ACC112 (cell line): ENCODE data around the gene THAP7.

Experiments used
- H2AFZ ChIP-seq: fragments of 200-600 bp; sonication (generic); one replicate; pipeline ENCODE4 v1.6.0; 2017; ENCODE audit warnings: antibody characterized with exemption, low read length; ENCODE audit not compliant: unreplicated experiment
- H3K27ac ChIP-seq: fragments of 200-600 bp; sonication (generic); 2 replicates; pipeline ENCODE4 v1.5.1; 2014; ENCODE audit warnings: low read depth, mild to moderate bottlenecking, antibody characterized with exemption, low read length, moderate library complexity
- H3K27me3 ChIP-seq: fragments of 200-600 bp; sonication (generic); 2 replicates; pipeline ENCODE4 v1.6.1; 2014; ENCODE audit warnings: mild to moderate bottlenecking, antibody characterized with exemption, low read length, moderate library complexity, mixed read lengths; ENCODE audit not compliant: insufficient read depth
- H3K36me3 ChIP-seq: fragments of 200-600 bp; sonication (generic); 2 replicates; pipeline ENCODE4 v1.6.1; 2016; ENCODE audit warnings: mild to moderate bottlenecking, antibody characterized with exemption, low read length, moderate library complexity, mixed read lengths; ENCODE audit not compliant: insufficient read depth
- H3K4me1 ChIP-seq: fragments of 200-600 bp; sonication (generic); one replicate; pipeline ENCODE4 v1.6.1; 2016; ENCODE audit warnings: low read length, mixed read lengths; ENCODE audit not compliant: insufficient read depth, unreplicated experiment, control insufficient read depth
- H3K4me3 ChIP-seq: fragments of 200-600 bp; sonication (generic); 2 replicates; pipeline ENCODE4 v1.5.1; 2014; ENCODE audit warnings: mild to moderate bottlenecking, low read depth, low read length
- H3K79me2 ChIP-seq: fragments of 200-600 bp; sonication (generic); one replicate; pipeline ENCODE4 v1.6.0; 2016; ENCODE audit warnings: low read length; ENCODE audit not compliant: control insufficient read depth, unreplicated experiment, insufficient read depth

The THAP7 gene

DNA sequence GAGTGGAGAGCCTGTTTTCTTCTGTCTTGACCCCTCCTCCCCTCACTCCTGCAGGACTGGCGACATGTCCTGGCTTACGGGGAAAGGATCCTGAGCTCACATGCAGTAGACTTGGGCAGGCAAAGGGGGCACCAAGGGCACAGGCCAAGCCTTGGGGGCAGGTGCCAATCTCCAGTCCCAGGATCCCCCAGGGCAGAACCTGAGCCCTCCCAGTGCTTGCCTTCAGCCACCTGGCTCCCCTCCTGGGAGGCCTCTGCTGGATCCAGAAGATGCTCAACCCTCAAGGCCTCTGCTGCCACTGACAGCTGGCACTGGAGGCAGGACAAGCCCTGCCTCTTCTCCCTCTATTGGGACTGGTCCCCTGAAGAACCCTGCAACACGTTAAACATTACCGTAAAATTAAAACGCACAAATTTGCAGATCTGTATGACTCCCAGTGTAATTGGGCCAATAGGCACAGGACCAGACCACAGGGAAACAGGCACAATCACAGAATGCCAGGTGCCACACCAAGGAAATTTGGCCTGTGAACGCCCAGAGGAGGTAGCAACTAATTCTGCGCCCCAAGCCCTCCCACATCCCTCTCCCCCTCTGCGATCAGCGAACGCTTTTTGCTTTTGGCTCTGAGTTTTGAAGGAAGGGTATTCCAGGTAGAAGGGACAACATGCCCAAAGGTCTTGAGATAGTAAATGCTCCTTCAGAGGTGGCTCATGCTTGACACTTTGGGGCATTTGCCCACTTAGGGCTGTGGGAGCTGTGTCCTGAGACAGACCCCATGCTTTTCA is 20.8 kb downstream of the THAP7 start:
- Histone ChIP-seq H3K4me1 (peaks cover 9% of the 10 kb centered on the region), H2AFZ (peak overlapping the region; percentile 57), H3K27ac (peak overlapping the region; percentile 50), H3K36me3 (no peaks in the 10 kb centered on the region), H3K4me3 (peak overlapping the region; percentile 98), H3K27me3 (no peaks in the 10 kb centered on the region), H3K79me2 (peaks cover 14% of the 10 kb centered on the region)

DNA sequence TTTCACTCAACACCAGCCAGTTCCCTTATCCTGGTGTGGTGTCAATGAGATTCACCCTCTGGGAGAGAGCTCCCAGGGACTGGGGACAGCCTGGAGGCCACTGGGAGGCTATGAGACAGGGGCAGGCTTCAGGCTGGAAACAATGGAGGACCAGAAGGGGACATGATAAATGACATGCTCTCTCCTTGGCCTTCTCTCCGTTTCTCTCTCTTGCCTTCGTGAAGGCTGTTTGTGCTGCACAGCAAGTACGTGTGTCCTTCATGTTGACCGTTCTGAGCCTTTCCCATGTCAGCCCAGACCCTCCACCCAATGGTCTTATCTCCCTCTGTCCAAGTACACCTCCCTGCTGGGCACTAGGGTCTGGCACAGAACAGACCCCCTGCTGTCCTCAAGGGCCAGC is 21.4 kb downstream of the THAP7 start:
- H3K4me3 ChIP-seq, result no peak overlapping the region
- no peaks in the 10 kb centered on the region for H3K27me3 ChIP-seq
- no peak overlapping the region for H2AFZ ChIP-seq
- H3K4me1 ChIP-seq, result peaks cover 9% of the 10 kb centered on the region
- H3K36me3 ChIP-seq, result no peaks in the 10 kb centered on the region
- H3K79me2 ChIP-seq, result peaks cover 14% of the 10 kb centered on the region
- no peak overlapping the region for H3K27ac ChIP-seq

DNA sequence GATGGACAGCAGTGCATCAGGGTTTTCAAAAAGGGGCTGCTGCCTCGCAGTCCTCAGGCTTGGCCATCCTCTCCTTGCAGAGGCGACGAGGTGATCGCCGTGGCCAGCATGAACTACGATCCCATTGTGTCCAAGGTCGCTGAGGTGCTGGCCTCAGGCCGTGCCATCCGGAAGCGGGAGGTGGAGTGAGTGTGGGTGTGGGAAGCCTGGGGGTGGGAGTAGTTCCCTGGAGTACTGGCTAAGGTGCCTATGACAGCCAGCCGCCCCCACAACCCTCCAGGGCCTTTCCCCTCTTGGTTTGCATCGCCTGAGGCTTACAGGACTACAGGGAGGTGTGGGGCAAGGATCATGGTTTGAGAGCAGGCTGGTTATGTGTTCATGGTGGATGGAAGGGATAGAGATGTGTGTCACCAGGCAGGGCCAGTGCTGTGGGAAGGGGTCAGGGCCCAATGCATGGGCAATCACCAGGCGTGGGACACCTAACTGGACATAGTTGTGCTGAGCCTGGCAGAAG is 21.9 kb downstream of the THAP7 start:
- H3K27ac ChIP-seq, result no peak overlapping the region
- peaks cover 14% of the 10 kb centered on the region for H3K79me2 ChIP-seq
- H3K4me1 ChIP-seq, result peaks cover 9% of the 10 kb centered on the region
- no peaks in the 10 kb centered on the region for H3K27me3 ChIP-seq
- H2AFZ ChIP-seq, result no peak overlapping the region
- H3K36me3 ChIP-seq, result no peaks in the 10 kb centered on the region
- H3K4me3 ChIP-seq, result peak overlapping the region; percentile 67

DNA sequence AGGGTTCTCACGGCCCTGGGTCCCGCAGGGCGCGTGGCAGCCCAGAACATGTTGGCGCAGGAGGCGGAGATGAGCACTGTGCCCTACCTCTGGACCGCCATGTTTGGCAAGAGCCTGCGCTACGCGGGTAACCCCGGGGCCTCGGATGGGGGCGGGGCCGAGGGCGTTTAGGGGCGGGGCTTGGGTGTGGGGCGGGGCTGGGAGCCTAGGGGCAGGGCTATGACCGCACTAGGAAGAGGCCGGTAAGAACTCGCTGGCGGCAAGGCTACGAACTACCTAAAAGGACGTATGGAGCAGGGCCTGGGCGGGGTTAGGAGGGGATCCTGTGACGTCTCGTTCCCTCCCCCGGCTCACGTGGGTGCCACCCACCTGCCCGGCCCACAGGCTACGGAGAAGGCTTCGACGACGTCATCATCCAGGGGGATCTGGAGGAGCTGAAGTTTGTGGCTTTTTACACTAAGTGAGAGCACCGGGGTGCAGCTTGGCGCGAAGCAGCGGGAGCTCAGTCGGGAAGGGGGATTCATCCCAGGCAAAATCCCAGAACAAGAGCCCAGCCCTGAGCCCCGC is 22.6 kb downstream of the THAP7 start:
- Histone ChIP-seq H3K79me2 (peaks cover 14% of the 10 kb centered on the region), H3K27ac (no peak overlapping the region)

DNA sequence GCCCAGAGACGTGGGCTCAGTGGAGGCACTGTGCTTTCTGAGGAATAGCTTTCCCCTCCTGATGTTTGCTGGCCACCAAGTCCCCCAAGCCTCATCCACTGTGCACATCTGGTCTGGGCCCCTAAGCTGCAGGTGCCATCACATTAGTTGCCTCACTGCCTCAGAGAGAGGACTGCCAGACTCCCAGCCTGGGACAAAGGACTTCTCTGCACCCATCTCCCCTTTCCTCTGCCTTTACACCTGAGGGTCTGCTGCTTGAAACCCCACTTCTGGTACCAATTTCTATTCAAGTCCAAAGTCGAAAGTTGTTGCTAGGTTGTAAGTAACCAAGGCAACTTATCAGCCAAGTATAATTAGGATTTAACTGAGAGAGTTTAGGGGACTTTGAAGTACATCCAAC is 23.5 kb downstream of the THAP7 start:
- no peak overlapping the region for H3K4me3 ChIP-seq
- no peak overlapping the region for H2AFZ ChIP-seq
- H3K36me3 ChIP-seq, result no peaks in the 10 kb centered on the region
- peaks cover 7% of the 10 kb centered on the region for H3K4me1 ChIP-seq
- no peak overlapping the region for H3K27ac ChIP-seq
- peaks cover 12% of the 10 kb centered on the region for H3K79me2 ChIP-seq
- no peaks in the 10 kb centered on the region for H3K27me3 ChIP-seq

More for the DNA sequence above, 22.6 kb downstream of the THAP7 start:
- Histone ChIP-seq H3K4me1 (peaks cover 9% of the 10 kb centered on the region), H3K4me3 (peak overlapping the region; percentile 67), H3K36me3 (no peaks in the 10 kb centered on the region), H3K27me3 (no peaks in the 10 kb centered on the region), H2AFZ (no peak overlapping the region)

DNA sequence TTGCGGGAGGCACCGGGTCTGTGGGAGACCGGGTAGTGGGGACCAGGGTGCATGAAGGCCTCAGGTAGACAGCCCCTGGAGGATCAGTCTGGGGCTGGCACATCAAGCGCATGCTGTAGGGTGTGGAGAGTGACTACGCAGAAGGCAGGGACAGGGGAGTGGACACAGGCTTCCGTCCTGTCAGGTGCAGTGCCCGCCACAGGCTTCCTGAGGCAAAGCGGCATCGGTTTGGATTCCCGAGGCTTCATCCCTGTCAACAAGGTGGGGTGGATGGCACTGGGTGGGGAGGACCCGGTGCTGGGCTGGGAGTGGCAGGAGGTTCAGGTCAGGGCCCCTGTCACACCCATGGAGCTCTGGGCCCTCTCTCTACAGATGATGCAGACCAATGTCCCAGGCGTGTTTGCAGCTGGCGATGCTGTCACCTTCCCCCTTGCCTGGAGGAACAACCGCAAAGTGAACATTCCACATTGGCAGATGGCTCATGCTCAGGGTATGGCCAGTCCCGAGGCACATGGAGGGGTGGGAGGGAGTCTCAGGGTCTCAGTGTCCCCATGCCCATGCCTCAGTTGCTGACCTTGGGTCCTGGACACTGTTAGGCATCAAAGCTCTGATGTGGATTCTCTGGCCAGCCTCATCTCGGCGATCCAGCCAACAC is 24.3 kb downstream of the THAP7 start:
- Histone ChIP-seq H3K27me3 (no peaks in the 10 kb centered on the region), H3K27ac (no peak overlapping the region), H3K4me3 (no peak overlapping the region), H2AFZ (no peak overlapping the region), H3K36me3 (no peaks in the 10 kb centered on the region), H3K4me1 (no peaks in the 10 kb centered on the region), H3K79me2 (peaks cover 5% of the 10 kb centered on the region)

DNA sequence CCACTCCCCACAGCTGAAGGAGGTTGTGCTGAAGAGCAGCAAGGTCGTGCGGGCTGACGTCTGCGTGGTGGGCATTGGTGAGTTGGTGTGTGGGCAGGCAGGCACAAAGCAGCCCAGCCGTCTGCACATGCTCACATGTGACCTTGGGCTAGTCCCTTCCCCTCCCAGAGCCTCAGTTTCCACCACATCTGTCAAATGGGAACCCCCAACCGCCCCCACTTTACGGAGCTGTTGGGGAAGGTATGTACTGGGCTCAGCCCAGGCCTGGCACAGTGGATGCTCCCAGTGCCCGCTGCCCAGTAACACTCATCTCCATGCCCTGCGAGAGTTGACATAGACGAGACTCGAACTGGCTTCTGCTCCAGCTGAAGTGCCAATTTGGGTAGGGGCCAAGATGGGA is 24.9 kb downstream of the THAP7 start:
- no peaks in the 10 kb centered on the region for H3K4me1 ChIP-seq
- H3K27me3 ChIP-seq, result no peaks in the 10 kb centered on the region
- H2AFZ ChIP-seq, result no peak overlapping the region
- H3K36me3 ChIP-seq, result no peaks in the 10 kb centered on the region
- no peaks in the 10 kb centered on the region for H3K79me2 ChIP-seq
- no peak overlapping the region for H3K4me3 ChIP-seq
- H3K27ac ChIP-seq, result no peak overlapping the region

DNA sequence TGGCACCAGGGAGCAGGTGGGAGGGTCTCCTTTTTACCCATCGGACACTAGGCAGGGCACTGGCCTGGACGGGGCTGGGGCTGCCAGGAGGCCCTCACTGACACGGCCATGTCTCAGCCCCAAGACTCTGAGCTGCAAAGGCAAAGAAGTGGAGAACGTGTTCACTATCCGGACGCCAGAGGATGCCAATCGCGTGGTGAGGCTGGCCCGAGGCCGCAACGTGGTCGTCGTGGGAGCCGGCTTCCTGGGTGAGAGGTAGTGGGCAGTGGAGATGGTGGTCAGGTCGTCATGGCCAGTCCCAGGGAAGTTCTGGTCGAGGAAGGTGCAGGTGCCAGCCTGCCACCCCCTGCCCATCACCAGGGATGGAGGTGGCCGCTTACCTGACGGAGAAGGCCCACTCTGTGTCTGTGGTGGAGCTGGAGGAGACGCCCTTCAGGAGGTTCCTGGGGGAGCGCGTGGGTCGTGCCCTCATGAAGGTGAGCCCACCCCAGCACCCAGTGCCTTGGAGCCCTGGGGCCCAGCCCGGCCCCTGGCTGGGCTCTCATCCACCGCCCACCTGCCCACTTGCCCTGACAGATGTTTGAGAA is 25.5 kb downstream of the THAP7 start:
- no peaks in the 10 kb centered on the region for H3K27me3 ChIP-seq
- no peaks in the 10 kb centered on the region for H3K4me1 ChIP-seq

DNA sequence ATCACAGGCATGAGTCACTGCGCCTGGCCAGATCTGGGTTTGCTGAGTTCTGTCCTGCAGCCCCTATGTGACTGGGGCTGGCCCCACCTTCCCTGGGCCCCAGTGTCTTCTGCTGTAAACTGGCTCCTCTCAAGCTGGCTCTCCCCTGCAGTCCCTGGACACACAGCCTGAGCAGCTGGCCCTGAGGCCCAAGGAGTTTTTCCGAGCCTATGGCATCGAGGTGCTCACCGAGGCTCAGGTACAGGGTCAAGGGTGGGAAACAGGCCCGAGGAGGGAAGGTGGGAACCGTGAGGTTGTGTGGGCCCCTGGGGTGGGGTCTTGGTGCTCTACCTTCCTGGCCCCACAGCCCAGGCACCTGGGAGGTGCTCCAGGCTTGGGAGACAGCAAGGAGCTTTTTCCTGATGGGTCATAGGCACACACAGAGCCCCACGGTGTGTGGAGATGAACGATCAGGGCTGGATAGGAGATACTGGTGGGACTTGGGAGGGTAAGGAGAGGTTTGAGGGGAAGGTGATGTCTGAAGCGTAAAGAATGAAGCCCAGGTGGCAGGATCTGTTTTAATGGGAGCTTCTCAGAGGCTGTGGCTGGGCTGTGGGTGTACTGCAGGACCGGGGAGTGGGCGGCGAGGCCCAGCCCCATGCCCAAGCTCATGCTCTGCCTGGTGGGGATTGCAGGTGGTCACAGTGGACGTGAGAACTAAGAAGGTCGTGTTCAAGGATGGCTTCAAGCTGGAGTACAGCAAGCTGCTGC is 26.2 kb downstream of the THAP7 start:
- Histone ChIP-seq H3K4me3 (no peak overlapping the region), H3K27ac (no peak overlapping the region), H2AFZ (no peak overlapping the region), H3K36me3 (no peaks in the 10 kb centered on the region), H3K79me2 (no peaks in the 10 kb centered on the region), H3K4me1 (no peaks in the 10 kb centered on the region), H3K27me3 (no peaks in the 10 kb centered on the region)

More for the DNA sequence above, 25.5 kb downstream of the THAP7 start:
- Histone ChIP-seq H2AFZ (no peak overlapping the region), H3K36me3 (no peaks in the 10 kb centered on the region), H3K79me2 (no peaks in the 10 kb centered on the region), H3K27ac (no peak overlapping the region), H3K4me3 (no peak overlapping the region)

DNA sequence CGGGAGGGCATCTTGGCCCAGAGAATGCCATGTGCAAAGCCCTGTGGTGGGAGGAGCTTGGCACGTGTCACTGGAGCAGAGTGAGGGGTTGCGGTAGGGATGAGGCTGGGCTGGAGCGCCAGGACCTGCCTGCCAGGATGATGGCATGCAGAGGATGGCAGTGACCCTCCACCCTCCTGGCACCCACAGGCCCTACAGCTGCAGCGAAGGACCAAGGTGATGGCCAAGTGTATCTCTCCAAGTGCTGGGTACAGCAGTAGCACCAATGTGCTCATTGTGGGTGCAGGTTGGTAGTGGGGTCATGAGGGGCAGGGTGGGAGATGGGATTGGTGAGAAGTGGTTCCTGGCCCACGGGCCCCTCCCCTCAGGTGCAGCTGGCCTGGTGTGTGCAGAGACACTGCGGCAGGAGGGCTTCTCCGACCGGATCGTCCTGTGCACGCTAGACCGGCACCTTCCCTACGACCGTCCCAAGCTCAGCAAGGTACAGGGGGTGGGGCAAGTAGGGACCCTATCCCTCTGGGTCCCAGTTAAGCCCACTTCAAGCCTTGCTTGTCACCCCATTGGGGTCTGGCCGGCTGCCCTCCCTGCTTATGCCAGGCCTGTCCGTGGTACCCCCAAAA is 27.5 kb downstream of the THAP7 start:
- no peaks in the 10 kb centered on the region for H3K79me2 ChIP-seq
- H2AFZ ChIP-seq, result no peak overlapping the region
- H3K4me3 ChIP-seq, result no peak overlapping the region
- no peaks in the 10 kb centered on the region for H3K36me3 ChIP-seq
- no peak overlapping the region for H3K27ac ChIP-seq
- no peaks in the 10 kb centered on the region for H3K4me1 ChIP-seq
- no peaks in the 10 kb centered on the region for H3K27me3 ChIP-seq
